Measurements from ENCODE around the gene DNAH7. TPM values are rescaled to one million over a fixed set of nuclear protein-coding genes. Genes with fewer than 3 reads are reported as not detected.

DNAH7 gene
- total and polyA plus RNA-seq, 2 of the 8 experiments (the other 6 are each of a cell fraction or from before 2014, with no cell fraction given), result 0.07 to 0.08 TPM

GRCh38 chr2:195871326-195871725, 197.3 kb downstream of the DNAH7 start:
- Histone ChIP-seq H4K8ac (ENCODE audit: extremely low read depth, insufficient read depth, low read length) (no peak overlapping the region), H3K4me2 (ENCODE audit: insufficient read depth in 1 of 2, low read depth in 2 of 2, low read length in 2 of 2) (no peak overlapping the region), H3K79me2 (ENCODE audit: control insufficient read depth in 1 of 2, insufficient read depth in 2 of 2, low read length in 2 of 2) (no peaks in the 10 kb centered on the region), H3K4me3 (ENCODE audit: extremely low read depth in 1 of 4, insufficient read depth in 2 of 4, low read depth in 3 of 4, low read length in 4 of 4) (no peak overlapping the region), H2BK15ac (ENCODE audit: low read length) (no peak overlapping the region), H2BK5ac (ENCODE audit: low read depth, low read length) (no peak overlapping the region), H3K27me3 (replicated peaks in 1 of 4; ENCODE audit: control insufficient read depth in 3 of 4, extremely low read depth in 1 of 4, insufficient read depth in 3 of 4, low read length in 3 of 4) (no peaks in the 10 kb centered on the region), H4K91ac (replicated peaks; ENCODE audit: insufficient read length, low read length) (no peak overlapping the region), H3K23me2 (ENCODE audit: low read depth, low read length) (no peaks in the 10 kb centered on the region), H3K14ac (ENCODE audit: insufficient read length) (no peak overlapping the region), H4K5ac (ENCODE audit: insufficient read length, low read depth, low read length) (no peak overlapping the region), H2AFZ (ENCODE audit: low read length) (no peak overlapping the region), H2AK5ac (ENCODE audit: low read depth, low read length) (no peak overlapping the region), H3K27ac (ENCODE audit: low read depth, low read length) (no peak overlapping the region), H3K9ac (replicated peaks in 1 of 4; ENCODE audit: extremely low read depth in 1 of 4, low read depth in 3 of 4, low read length in 3 of 4) (no peak overlapping the region), H4K20me1 (replicated peaks in 1 of 2; ENCODE audit: control insufficient read depth in 1 of 2, insufficient read depth in 2 of 2, low read length in 2 of 2) (no peaks in the 10 kb centered on the region), H3K4ac (replicated peaks; ENCODE audit: insufficient read length, low read depth, low read length) (no peak overlapping the region), H3K9me3 (ENCODE audit: insufficient read depth in 2 of 2, low read depth in 1 of 2, low read length in 1 of 2) (no peaks in the 10 kb centered on the region), H3K36me3 (ENCODE audit: control insufficient read depth in 2 of 4, insufficient read depth in 4 of 4, low read length in 3 of 4) (no peaks in the 10 kb centered on the region), H3K79me1 (ENCODE audit: low read depth, low read length) (no peaks in the 10 kb centered on the region), H2BK120ac (replicated peaks; ENCODE audit: low read depth, low read length) (no peak overlapping the region), H2BK12ac (ENCODE audit: low read depth, low read length) (no peak overlapping the region), H3K18ac (ENCODE audit: extremely low read depth, low read length) (no peak overlapping the region), H2BK20ac (ENCODE audit: low read length) (no peak overlapping the region), H3K23ac (ENCODE audit: insufficient read length) (no peak overlapping the region), H3K56ac (replicated peaks; ENCODE audit: insufficient read length, low read depth, low read length) (no peak overlapping the region), H3K4me1 (replicated peaks in 1 of 4; ENCODE audit: control insufficient read depth in 3 of 4, insufficient read depth in 4 of 4, low read length in 3 of 4) (no peaks in the 10 kb centered on the region)
- ChIA-PET POLR2A (ENCODE audit: partially characterized antibody) (no interaction called here), CTCF (ENCODE audit: partially characterized antibody) (no interaction called here)
- DNase-seq (ENCODE audit: low read depth in 1 of 2, low spot score in 2 of 2) (no peak), FAIRE-seq (no peak)
- 95% methylated on average over 4 of the region's 4 CpGs; no CpG with 5 or more reads in 1 of the 2 experiments for WGBS, 2 experiments (ENCODE audit: extremely low coverage in 1 of 2, insufficient coverage in 1 of 2, insufficient read length in 1 of 2, insufficient replicate concordance in 2 of 2, low coverage in 1 of 2, low lambda C conversion rate in 2 of 2, missing lambda C conversion rate in 1 of 2)
- no peak for TF ChIP-seq CHD7 (IDR thresholded peaks at IDR 0.05; ENCODE audit: insufficient replicate concordance, low read length)
